Fibroblast of skin of scalp (primary cell): Measurements from ENCODE around the gene PDE3B.
"Not testable (repeated sequence)": the region's sequence is repeated elsewhere in the genome, so short reads cannot be mapped to it uniquely, and the experiment has no call there.

Source experiments
- DNase-seq: peaks from one replicate; pipeline ENCODE4 v3.0.0-alpha.2; 2013

PDE3B gene

GRCh38 chr11:14642453-14642852 lies 1.2 kb upstream of the PDE3B start:
- DNase-seq = no peak

DNA sequence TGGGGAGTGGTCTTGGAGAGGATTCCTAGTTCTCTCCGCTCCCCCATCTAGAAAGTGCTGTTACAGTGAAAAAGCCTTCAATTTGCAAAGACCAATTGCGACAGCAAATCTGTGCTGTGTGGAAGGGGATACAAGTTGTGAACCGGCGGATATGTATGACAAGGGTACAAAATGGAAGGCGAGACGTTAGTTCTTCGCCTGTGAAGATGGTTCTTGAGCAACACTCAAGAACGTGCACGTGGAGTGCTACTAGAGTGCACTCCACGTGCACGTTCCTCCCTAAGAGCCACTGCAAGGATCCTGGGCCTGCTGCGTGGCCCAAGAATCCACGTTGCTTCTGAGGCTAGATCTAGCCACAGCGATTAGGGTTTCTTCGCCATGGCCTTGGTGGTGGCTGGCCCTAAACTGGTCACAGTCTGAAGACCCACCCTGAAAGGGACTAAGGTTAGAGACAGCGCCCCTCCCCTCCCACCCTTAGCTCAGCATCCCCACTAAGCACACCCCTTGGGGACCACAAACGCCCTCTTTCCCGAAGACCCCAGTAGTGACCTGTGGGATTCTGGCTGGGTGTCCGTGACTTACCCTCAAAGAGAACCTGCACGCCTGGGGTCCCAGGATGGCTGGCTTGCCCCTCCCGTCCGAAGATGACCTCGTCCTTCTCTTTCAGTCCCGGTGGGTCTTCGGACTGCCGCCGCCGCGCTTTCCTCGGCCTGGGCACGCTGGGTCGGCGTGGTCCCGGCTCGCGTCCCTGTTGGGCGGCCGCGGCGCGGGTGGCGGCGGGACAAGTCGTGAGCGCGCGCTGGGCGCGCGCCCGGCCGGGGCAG lies 519 bp upstream of the PDE3B start:
- no peak for DNase-seq

- DNase-seq = peak; percentile 32
Observed at GRCh38 chr11:14644226-14645014, 816 bp downstream of the PDE3B start.

DNA sequence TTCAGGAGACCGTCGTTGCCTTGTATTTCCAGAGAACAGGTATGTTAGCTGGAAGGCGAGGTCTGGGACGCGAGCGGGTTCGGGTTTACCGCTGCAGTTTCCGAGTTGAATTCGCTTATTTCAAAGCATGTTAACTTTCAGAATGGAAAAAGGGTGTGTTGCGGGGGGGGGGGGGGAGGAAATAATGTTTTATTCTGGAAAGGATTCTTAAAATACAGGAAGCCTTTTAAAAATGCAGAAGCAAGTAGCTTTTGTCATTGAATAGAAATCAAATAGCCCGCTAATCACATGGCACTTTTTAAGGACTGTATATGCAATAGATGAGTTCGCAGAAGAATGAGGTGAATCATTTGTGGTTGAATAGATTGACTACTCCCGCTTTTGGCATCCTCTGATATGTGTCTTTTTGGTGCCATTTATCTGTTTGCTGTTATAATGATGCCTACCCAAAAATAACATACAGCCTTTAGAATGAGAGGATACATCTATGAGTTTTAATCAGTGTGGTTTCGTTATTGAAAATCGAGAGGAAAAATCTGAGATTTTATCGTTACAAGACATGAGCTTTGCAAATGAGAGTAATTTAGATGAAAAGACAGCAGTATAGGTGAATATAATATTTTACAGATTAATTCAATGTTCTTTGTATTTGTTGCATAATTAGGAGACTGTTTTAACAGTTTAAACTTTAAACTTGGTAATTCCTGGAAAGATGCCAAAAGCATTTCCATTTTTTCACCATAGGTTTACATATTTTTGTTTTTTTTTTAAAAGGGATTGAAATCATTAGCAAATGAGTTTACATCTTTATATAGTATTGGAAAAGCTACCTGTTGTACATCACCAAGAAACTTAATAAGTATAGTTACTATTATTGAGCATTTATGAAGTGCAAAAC lies 1.7 kb downstream of the PDE3B start:
- DNase-seq = peak; percentile 11

DNA sequence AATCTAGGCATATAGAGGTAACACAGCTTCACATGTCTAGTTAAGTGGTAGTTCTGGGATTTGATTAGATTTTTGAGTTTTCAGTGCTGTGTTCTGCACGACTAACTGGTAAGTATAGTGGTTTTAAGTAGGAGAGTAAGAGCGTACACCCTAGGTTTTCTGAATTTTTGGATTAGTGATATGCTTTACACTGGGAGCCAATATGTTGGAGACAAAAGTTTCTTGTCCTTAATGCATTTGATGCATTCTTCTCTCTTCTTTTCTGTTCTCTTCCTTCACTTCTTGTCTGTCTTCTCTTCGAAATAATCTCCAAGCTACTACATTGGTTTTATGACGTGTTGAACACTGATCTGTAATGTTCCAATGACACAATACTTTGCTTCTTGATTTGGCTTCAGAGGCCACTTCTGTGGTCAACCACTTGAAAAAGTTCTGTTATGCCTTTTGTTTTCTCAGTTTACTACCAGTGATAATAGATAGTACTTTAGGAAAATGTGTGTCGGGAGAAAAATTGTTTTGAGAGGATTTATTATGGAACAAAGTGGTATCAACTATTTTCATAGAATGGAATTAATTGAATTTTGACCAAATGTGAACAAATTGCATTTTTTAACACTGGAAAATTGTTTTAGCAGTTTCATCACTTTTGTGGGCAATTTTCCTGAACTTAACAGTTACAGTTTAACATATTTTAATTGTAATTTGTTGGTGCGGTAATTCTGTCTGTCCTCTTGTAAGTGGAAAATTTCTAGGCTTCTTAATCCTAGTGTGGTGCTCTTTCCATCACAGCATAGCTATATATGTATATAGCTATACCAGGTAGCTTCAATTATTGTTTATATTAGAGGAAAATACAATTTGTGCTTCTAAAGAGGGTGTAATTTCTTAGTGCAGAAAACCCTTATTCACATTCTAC lies 2.6 kb downstream of the PDE3B start:
- no peak for DNase-seq

DNA sequence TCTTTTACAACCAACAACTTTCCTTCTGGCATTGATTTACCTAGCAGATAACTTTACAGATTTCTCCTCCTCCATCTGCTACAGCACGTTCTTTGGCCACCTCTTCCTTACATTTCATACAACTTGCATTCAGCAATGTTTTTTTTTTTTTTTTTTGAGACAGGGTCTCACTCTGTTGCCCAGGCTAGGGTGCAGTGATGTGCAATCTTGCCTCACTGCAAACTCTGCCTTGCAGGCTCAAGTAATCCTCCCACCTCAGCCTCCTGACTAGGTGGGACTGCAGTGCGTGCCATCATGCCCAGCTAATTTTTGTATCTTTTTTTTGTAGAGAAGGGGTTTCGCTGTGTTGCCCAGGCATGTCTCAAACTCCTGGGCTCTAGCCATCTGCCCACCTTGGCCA lies 6.5 kb downstream of the PDE3B start:
- DNase-seq = no peak

DNA sequence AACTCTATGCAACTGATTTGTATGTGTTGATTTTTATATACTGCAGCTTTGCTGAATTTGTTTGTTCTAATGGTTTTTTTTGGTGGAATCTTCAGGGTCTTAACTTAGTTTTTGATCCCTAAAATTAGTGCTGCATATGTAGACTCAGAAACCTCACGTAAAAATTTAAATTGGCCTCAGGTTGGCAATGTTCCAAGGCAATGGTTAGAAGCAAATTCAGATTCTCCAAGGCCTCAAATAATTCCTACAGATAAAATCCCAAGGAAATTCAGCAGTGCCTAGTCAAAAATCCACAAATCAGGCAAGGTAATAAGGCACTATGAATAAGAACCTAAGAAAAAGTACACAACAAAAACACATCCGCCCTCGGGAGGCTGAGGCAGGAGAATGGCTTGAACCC lies 9.5 kb downstream of the PDE3B start:
- DNase-seq = no peak

DNA sequence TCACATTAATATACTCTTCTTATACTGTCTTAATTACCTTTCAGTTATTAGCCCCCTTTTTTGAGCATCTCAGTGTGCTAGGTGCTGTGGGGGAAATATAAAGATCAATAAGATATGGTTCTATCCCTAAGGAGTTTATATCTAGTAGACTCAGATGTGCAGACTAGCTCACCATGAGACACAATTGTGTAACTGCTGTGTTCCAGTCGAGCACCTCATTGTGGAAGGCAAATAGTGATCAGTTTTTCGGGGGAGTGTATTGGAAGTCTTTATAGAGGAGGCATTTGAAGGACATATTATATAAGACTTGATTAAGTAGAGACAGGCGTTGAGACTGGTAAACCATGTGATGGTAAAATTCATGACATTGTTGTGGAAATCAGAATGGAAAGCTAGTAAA lies 11.8 kb downstream of the PDE3B start:
- DNase-seq = no peak

DNA sequence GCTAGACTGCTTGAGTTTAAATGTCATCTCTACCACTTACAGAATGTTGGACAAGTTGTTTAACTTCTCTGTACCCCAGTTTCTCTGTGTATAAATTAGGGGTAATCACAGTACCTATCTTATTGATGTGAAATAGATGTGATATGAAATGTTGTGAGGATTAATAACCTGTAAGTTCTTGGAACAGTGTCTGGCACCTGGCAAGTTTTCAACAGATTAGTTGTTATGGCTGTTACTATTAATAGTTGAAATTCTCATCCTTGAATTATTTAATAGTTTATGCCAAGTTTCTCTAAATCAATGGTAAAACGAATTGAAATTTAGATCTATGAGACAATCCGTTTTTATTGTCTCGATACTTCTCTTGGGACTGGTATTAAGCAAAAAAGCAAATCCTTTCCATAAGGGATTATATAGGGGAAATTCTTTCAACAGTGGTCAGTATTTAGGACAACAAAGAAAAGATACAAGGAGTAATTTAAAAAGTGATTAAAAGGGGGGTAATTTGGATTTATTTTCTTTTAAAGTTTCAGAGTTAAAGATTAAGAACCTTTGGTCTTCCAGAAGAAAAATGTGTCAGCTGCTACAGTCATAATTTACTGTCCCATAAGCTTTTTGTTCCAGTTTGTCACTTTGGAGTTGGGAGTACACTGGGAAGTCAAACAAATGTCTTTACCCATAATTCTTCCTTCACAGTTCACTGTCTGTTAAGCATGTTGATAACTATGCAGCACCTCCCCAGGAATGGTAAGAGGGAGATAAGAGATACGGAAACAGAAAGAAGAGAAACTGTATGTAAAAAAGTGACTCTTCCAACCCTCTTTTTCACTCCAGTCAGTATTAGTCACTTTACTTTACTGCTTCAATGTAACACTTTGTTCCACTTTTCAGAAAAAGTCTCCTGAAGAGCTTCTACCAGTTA lies 13.2 kb downstream of the PDE3B start:
- DNase-seq = no peak

- DNase-seq = no peak
Observed at GRCh38 chr11:14657841-14658240, 14.2 kb downstream of the PDE3B start.

- not testable (repeated sequence) for DNase-seq
Observed at GRCh38 chr11:14664926-14665325, 21.3 kb downstream of the PDE3B start.

GRCh38 chr11:14667329-14667728 lies 23.7 kb downstream of the PDE3B start:
- DNase-seq = not testable (repeated sequence)

DNA sequence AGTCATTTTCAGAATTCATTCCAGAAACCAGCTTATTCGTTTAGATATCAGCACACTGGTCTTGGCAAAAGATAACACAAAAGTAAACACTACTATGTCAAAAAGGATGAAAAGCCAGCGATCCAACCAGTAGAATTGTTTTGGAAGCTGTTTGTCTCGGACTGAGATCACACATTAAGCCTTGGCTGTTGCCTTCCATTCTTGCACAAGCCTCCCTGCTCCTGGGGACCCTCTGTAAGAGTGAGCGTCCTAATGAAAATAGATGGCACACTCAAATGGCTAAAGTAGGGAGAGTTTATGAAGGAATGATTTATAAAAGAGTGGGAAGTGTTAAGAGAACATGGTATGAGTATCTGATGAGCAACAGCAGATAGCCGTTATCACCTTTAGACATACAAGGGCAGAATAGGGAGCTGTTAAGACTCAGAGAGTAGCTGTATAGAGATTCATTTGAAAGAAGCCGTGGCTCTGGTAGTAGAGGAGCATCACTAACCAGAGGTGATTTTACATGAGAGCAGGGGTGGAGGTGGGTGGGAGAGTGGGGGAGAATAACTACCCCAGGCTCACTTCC lies 25.2 kb downstream of the PDE3B start:
- no peak for DNase-seq

GRCh38 chr11:14669499-14669898 lies 25.9 kb downstream of the PDE3B start:
- no peak for DNase-seq

DNA sequence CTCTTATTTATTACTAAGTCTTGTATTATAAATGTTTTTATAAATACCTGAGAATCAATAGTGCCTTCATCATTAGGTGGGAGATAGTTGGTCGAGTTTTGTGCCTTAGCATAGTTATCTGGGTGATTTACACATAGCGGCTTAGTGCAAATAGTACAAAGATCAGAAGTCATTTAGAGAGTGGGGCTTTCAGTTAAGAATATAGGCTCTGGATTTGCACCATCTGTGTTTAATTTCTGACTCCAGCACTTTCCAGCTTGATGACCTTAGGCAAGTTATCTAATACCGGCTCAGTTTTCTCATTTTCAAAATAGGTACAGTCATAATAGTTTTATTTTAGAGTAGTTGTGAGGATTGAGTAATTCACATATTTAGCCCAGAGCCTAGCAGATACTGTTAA lies 26.4 kb downstream of the PDE3B start:
- DNase-seq = no peak

- no peak for DNase-seq
Observed at GRCh38 chr11:14672635-14673034, 29.0 kb downstream of the PDE3B start.

- no peak for DNase-seq
Observed at GRCh38 chr11:14673421-14673820, 29.8 kb downstream of the PDE3B start.

- DNase-seq = no peak
Observed at GRCh38 chr11:14673824-14674405, 30.3 kb downstream of the PDE3B start.

GRCh38 chr11:14676068-14676467 lies 32.5 kb downstream of the PDE3B start:
- DNase-seq = no peak

GRCh38 chr11:14677146-14677545 lies 33.5 kb downstream of the PDE3B start:
- DNase-seq = no peak
